GM18867 (cell line): ENCODE data around the gene MYEF2.

ENCODE experiments used
- ATAC-seq: cut with Tn5 transposase; IDR thresholded peaks from one replicate; pipeline ENCODE4 v1.9.1; 2021; ENCODE audit warnings: mild to moderate bottlenecking, moderate library complexity; ENCODE audit not compliant: unreplicated experiment

The MYEF2 gene

DNA sequence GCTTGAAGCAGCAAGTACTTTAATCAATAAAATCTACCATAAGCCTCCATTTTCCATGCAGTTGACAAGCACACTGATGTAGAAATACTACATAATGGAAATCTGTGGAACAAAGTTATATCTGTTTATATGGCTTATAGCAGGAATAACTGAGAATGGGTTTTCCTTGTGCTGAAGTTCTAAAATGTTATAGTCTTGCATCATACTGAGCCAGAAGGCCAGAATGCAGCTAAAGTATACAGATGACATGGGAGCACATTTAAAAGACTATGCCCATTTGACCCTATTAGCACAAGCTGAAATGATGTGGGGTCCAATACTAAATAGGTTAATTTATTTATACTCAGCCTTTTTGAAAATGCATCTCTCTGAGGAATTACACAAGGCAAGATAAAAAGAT lies 32.2 kb downstream of the MYEF2 start:
- no peak for ATAC-seq

DNA sequence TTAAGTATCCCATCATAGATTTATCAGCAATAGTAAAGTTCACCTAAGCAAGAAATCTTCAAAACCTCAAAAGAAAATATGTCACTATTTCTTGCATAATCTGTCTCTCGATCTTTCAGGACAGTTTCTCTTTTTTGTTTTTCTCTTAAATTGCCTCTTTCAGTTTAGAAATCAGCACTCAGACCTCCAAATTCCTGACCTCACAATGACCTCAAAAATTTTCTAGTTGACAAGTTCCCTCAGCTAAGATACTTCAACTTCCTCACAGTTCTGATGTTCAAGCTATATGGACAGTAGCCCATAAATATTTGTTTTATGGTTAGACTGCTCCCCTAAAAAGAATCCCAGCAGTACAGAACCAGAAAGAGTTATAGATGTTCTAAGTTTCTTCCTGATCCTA lies 33.2 kb downstream of the MYEF2 start:
- ATAC-seq = peak; percentile 74

DNA sequence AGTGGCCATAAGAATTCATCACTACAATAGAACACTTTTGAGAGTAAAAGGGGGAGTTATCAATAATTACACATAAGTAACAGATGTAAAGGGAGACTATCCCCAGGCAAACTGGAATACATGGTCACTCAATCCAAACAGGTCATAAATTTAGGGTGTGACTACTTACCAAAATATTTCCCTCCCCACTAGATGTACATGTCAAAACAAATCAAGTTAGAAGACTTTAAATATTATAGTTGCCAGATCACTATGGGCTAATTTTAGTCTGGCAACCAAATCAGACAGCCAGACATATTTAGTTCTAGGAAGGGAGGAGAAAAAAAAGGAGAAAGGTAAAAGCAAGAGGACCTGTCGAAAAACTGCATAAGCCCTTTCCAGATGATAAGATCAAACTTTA lies 34.2 kb downstream of the MYEF2 start:
- ATAC-seq = no peak

- no peak for ATAC-seq
Observed at GRCh38 chr15:48132874-48133273, 45.2 kb downstream of the MYEF2 start.

- no peak for ATAC-seq
Observed at GRCh38 chr15:48131324-48131723, 46.8 kb downstream of the MYEF2 start.

- ATAC-seq = no peak
Observed at GRCh38 chr15:48126667-48127355, 51.3 kb downstream of the MYEF2 start.

GRCh38 chr15:48121849-48122248 lies 56.2 kb downstream of the MYEF2 start:
- no peak for ATAC-seq

DNA sequence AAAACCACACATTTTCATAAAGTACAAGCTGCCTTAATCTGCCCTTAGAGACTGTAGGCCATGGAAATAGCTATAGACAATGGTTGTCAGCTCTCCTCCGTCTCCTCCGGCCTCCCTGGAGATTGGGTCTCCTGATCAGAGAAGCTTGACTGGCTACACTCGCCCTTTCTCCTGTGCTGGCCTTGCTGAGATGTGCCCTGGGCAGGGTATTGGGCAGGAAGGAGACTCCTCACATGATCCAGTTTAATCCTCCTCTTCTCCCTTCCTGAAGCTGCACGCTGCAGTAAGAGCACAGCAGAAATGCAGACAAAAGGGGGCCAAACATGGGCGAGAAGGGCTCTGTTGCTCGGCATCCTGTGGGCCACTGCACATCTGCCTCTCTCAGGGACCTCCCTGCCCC lies 57.4 kb downstream of the MYEF2 start, which contains the start of gene SLC24A5:
TSS of gene SLC24A5 (plus strand) at position 246 of the 400 bp plus-strand sequence. CDS start at position 301, 55 bp downstream.
- ATAC-seq = no peak

- no peak for ATAC-seq
Observed at GRCh38 chr15:48119277-48119676, 58.8 kb downstream of the MYEF2 start.

DNA sequence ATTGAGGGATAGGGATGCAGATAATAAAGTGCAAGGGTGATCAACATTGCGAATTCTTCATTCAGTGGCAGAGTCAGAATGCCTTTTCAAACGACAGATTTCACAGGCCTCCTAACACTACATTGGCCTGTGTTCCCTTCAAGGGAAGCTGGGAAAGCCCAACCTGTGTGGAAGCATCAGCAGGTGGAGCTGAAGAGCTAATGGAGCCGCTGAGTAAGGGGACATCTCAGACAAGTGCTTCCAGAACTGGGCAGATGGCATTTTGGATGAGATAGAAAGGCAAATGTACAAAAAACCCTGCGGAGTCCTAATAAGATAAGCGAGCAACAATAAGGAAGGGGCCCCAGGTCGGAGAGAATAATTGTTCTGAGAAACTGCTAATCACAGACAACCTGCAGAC lies 65.9 kb downstream of the MYEF2 start:
- ATAC-seq = no peak

DNA sequence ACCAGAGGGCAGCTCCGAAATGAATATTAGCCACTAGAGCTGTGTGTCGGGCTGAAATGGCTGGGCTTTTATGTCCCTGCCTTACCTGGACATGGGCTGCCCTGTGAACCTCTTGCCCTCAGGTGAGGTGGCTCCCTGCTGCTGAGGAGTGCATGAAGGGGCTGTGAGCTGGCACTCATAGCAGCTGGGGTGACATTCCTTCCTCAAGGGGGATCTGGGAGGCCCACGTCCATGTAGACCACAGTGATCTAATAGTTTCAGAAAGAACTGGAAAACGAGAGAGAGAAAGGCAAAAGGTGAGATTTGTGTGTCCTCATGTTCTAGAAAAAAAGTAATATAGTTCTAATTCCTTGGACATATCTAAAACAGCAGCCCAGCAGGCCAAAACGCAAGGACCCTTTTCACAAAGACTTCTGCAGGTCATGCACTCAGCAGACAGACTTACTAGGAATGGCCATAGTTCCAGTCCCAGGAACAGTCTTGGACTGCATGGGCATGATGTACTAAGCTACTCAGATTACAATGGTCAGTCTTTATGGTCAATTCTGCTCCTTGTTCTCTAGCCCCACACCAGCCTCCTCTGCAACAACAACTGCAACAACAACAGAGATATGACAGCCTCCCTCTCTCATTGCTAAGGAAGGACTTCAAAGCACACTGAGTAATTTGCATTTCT lies 68.1 kb downstream of the MYEF2 start:
- ATAC-seq = no peak

- no peak for ATAC-seq
Observed at GRCh38 chr15:48109212-48109611, 68.9 kb downstream of the MYEF2 start.

DNA sequence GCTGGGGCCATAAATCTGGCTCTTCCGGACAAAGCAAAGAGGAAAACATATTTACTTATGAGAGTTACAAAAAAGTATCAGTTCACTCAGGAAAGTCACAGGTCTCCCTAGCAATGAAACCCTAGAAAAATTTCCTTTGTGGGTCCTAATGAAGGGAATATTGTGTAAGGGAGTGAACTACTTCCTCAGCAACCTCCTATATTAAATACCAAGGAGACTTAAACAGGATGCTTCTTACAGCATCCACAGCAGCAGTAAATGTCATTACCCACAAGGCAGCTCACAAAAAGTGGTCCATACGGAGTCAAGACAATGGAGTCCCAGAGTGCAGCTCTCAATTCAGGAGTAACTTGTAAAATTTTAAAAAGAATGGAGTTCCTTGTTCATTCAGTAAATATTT lies 72.2 kb downstream of the MYEF2 start:
- ATAC-seq = no peak

GRCh38 chr15:48103647-48104046 lies 74.4 kb downstream of the MYEF2 start:
- ATAC-seq = no peak

DNA sequence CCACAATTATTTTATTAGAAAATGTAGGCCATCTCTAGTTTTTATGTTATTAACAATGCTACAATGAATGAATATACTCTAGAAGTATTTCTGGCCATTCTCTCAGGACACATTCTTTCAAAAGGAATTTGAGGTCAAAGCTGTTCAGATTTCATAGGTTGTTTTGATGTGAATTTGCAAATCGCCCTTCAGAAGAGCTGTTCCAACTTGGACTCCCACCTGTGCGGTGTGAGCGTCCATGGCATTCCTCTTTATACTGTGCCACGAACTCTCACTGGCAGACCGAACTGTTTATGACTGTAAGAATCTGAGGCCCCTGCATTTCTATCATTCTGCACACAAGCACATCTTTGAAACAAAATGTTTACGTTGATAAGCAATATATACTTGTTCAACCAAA lies 75.9 kb downstream of the MYEF2 start:
- no peak for ATAC-seq

GRCh38 chr15:48101376-48101961 lies 76.6 kb downstream of the MYEF2 start:
- no peak for ATAC-seq

GRCh38 chr15:48097264-48097663 lies 80.8 kb downstream of the MYEF2 start:
- ATAC-seq = no peak

DNA sequence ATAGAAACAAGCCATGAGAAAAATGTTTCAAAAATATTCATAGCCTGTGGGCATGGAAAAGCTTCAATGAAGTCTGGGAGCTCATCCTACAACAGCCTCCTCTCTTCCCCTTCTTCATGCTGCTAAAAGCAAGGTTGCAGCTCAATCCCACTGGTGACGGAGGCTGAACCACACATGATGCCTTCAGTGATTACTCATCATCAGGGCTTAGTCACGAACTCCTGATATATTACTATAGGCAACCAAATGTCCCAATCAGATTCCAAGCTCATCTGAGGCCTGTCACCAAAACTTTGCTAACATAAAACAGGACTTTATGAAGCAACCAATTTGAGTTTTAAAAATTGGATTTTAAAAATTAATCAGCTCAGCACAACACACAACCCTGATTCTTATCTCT lies 81.3 kb downstream of the MYEF2 start:
- no peak for ATAC-seq

DNA sequence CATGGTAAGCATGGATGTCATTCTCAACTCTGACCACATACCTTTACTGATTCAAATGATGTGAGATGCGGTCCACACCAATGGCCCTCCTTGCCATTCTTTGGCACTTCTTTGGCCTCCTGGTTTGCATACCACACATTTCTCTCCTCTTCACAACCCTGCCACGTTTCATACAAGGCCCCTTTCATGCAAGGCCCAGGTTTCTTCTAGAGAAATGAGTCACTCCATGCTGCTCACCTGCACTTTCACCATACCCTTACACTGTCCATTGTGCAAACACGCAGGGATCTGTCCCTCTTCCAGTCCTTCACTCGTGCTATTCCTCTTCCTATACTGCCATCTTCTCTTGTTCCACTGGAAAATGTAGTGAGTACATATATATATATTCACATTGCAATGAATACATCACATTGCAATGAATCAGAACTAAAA lies 81.7 kb downstream of the MYEF2 start:
- peak; percentile 97 for ATAC-seq

DNA sequence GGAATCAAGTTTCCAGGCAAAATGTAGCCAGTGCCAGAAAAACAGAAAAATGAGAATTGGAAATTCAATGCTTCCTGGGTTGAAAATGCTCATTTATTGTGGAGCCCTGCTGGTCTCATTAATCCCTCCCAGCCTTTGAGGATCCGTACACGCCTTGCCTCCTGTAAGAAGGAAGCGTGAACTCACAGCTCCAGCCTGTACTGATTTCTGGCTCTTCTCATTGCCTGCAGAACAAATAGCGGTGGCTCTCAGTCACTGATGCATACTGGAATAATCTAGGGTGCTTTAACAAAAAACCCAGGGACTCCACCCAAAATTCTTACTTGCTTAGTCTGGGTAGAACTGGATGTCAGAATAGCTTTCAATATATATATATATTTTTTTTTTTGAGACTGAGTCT lies 86.6 kb downstream of the MYEF2 start:
- ATAC-seq = no peak

DNA sequence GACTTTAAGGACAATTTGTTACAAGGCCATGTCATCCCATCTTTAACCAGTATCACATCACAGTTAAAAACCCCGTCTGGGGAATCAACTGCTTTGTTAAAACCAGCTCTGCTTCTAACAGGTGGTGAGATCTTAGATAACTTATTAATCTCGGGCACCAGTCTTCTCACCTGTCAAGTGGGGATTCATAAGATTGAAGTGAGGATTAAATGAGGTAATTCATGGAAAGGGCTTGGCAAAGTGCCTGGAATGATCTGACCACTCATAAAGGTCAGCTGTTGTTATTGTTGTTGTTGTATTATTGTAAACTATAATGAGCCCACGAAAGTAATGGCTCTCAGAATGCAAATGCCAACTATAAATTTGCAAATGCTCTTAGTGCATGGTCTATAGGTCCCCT lies 87.4 kb downstream of the MYEF2 start:
- no peak for ATAC-seq

- ATAC-seq = no peak
Observed at GRCh38 chr15:48090115-48090514, 88.0 kb downstream of the MYEF2 start.
